Upper lobe of left lung (tissue), 6 donors: Measurements from ENCODE around the gene CASD1. TPM values are rescaled to one million over a fixed set of nuclear protein-coding genes. Genes with fewer than 3 reads are reported as not detected.

Source experiments
- ATAC-seq, 2 donors: fragments of 200-7000 bp; cut with Tn5 transposase; one replicate each; pipeline ENCODE4 v1.9.1; 2022; ENCODE audit warnings: mild to moderate bottlenecking in 2 of 2, moderate library complexity in 2 of 2; ENCODE audit not compliant: low FRiP score in 2 of 2
- DNase-seq, 2 donors: peaks; one replicate each; pipeline ENCODE4 v3.0.0-alpha.2; 2019 to 2020
- H3K27ac ChIP-seq, 4 donors: fragments of 200-600 bp; sonication (generic); one replicate each; pipeline ENCODE4 v1.5.1; 2016 to 2019
- H3K27me3 ChIP-seq, 4 donors: fragments of 200-600 bp; sonication (generic); one replicate each; pipeline ENCODE4 v1.5.1; 2017 to 2019
- H3K36me3 ChIP-seq, 4 donors: fragments of 200-600 bp; sonication (generic); one replicate each; pipeline ENCODE4 v1.5.1; 2016 to 2019
- H3K4me1 ChIP-seq, 4 donors: fragments of 200-600 bp; sonication (generic); one replicate each; pipeline ENCODE4 v1.5.1; 2018 to 2019
- H3K4me3 ChIP-seq, 4 donors: fragments of 200-600 bp; sonication (generic); one replicate each; pipeline ENCODE4 v1.5.1; 2017 to 2019; ENCODE audit warnings: mild to moderate bottlenecking in 2 of 4, moderate library complexity in 1 of 4
- H3K9me3 ChIP-seq, 4 donors: fragments of 200-600 bp; sonication (generic); one replicate each; pipeline ENCODE4 v1.5.1; 2018 to 2019
- CTCF ChIP-seq, 6 experiments: fragments of 450-650 bp in 4 of 6; fragments of 200-600 bp in 2 of 6; sonication (generic) in 2 of 6; IDR thresholded peaks; one replicate each; pipeline ENCODE4 v1.5.1; 2016 to 2019; ENCODE audit warnings: antibody characterized with exemption in 6 of 6
- EP300 ChIP-seq, 4 donors: sonication (generic); formaldehyde crosslinking; IDR thresholded peaks; one replicate each; pipeline ENCODE4 v1.5.1; 2017; ENCODE audit warnings: antibody characterized with exemption in 4 of 4, control low read depth in 2 of 4
- POLR2A ChIP-seq, 4 donors: fragments of 450-650 bp; IDR thresholded peaks; one replicate each; pipeline ENCODE4 v1.5.1; 2016 to 2017; ENCODE audit warnings: antibody characterized with exemption in 4 of 4, mild to moderate bottlenecking in 2 of 4
- POLR2AphosphoS5 ChIP-seq, 2 donors: sonication (generic); formaldehyde crosslinking; IDR thresholded peaks; one replicate each; pipeline ENCODE4 v1.5.1; 2017; ENCODE audit warnings: antibody characterized with exemption in 2 of 2
- WGBS, 2 donors: methylation state at CpG; one replicate each; pipeline ENCODE4 v1.1.5; 2017 to 2018; 5-methylcytosine and 5-hydroxymethylcytosine counted together
- total RNA-seq, 6 donors: library from RNA; depleted of rRNA in 4 of 6; stranded (reverse); fragments of >200 nt in 4 of 6; gene quantifications; one replicate each; pipeline versions ENCODE4 v1.1.0 to v1.2.1, GENCODE V29; 2016 to 2021
- donor health status: DM: no; HTN: no; CAD: no; lungs with moderate emphysema.
- donor health status: DM: no; HTN: yes; CAD: no; lungs with severe emphysema.

CASD1 gene
- total RNA-seq, 6 donors from 2014 or later: 10.1 to 52.9 (median 24.7) TPM

- no peaks in the 10 kb centered on the region for H3K27me3 ChIP-seq
- peaks cover 0 to 4% (median 0%) of the 10 kb centered on the region in 4 donors for H3K36me3 ChIP-seq
- ATAC-seq (no peak), DNase-seq (no peak)
- H3K4me1 ChIP-seq: no peaks in the 10 kb centered on the region
- TF ChIP-seq CTCF (IDR thresholded peaks at IDR 0.05) (no peak), POLR2AphosphoS5 (IDR thresholded peaks at IDR 0.05) (no peak), POLR2A (IDR thresholded peaks at IDR 0.05) (no peak), EP300 (IDR thresholded peaks at IDR 0.05) (no peak)
- H3K4me3 ChIP-seq: no peak overlapping the region
- H3K9me3 ChIP-seq: no peaks in the 10 kb centered on the region
- H3K27ac ChIP-seq: no peak overlapping the region
Measured at GRCh38 chr7:94567396-94567795, 57.8 kb downstream of the CASD1 start.

- Histone ChIP-seq H3K4me1 (no peaks in the 10 kb centered on the region), H3K9me3 (peaks cover 5 to 18% (median 14%) of the 10 kb centered on the region in 4 donors), H3K4me3 (no peak overlapping the region), H3K36me3 (peaks cover 0 to 4% (median 0%) of the 10 kb centered on the region in 4 donors), H3K27me3 (no peaks in the 10 kb centered on the region), H3K27ac (no peak overlapping the region)
- DNase-seq (no peak), ATAC-seq (no peak)
- TF ChIP-seq EP300 (IDR thresholded peaks at IDR 0.05): no peak
Measured at GRCh38 chr7:94571816-94572215, 62.2 kb downstream of the CASD1 start.

- H3K9me3 ChIP-seq: peaks cover 5 to 18% (median 14%) of the 10 kb centered on the region in 4 donors
- 93 to 97% methylated on average over 2 of the region's 2 CpGs for WGBS, 2 donors
- no peak for ATAC-seq
Measured at GRCh38 chr7:94575646-94576045, 66.0 kb downstream of the CASD1 start.

GRCh38 chr7:94576316-94576715, 66.7 kb downstream of the CASD1 start:
- no peak for DNase-seq

More at GRCh38 chr7:94575646-94576045, 66.0 kb downstream of the CASD1 start:
- no peak for DNase-seq
- H3K27me3 ChIP-seq: no peaks in the 10 kb centered on the region
- TF ChIP-seq CTCF (IDR thresholded peaks at IDR 0.05): no peak
- no peaks in the 10 kb centered on the region for H3K4me1 ChIP-seq
- H3K27ac ChIP-seq: no peak overlapping the region
- no peak overlapping the region for H3K4me3 ChIP-seq
- H3K36me3 ChIP-seq: peaks cover 0 to 4% (median 0%) of the 10 kb centered on the region in 4 donors

GRCh38 chr7:94577357-94577756, 67.7 kb downstream of the CASD1 start:
- no peaks in the 10 kb centered on the region for H3K27me3 ChIP-seq
- 93 to 95% methylated on average over 1 of the region's 1 CpG for WGBS, 2 donors
- no peaks in the 10 kb centered on the region for H3K36me3 ChIP-seq
- H3K27ac ChIP-seq: no peak overlapping the region
- no peak for TF ChIP-seq POLR2AphosphoS5 (IDR thresholded peaks at IDR 0.05)
- TF ChIP-seq CTCF (IDR thresholded peaks at IDR 0.05): no peak
- TF ChIP-seq EP300 (IDR thresholded peaks at IDR 0.05): no peak
- TF ChIP-seq POLR2A (IDR thresholded peaks at IDR 0.05): no peak
- DNase-seq (no peak), ATAC-seq (no peak)
- H3K4me1 ChIP-seq: peaks cover 0 to 4% (median 2%) of the 10 kb centered on the region in 4 donors
- H3K4me3 ChIP-seq: no peak overlapping the region
- peaks cover 5 to 18% (median 14%) of the 10 kb centered on the region in 4 donors for H3K9me3 ChIP-seq

More at GRCh38 chr7:94576316-94576715, 66.7 kb downstream of the CASD1 start:
- no peak for ATAC-seq
- H3K27me3 ChIP-seq: no peaks in the 10 kb centered on the region
- no peak overlapping the region for H3K27ac ChIP-seq
- TF ChIP-seq POLR2AphosphoS5 (IDR thresholded peaks at IDR 0.05) (no peak), CTCF (IDR thresholded peaks at IDR 0.05) (no peak), POLR2A (IDR thresholded peaks at IDR 0.05) (no peak), EP300 (IDR thresholded peaks at IDR 0.05) (no peak)
- WGBS, 2 donors: 93 to 100% methylated on average over 2 of the region's 2 CpGs
- no peaks in the 10 kb centered on the region for H3K36me3 ChIP-seq
- H3K9me3 ChIP-seq: peaks cover 5 to 18% (median 14%) of the 10 kb centered on the region in 4 donors
- H3K4me3 ChIP-seq: no peak overlapping the region
- H3K4me1 ChIP-seq: peaks cover 0 to 4% (median 2%) of the 10 kb centered on the region in 4 donors
